ENCODE measurements around the gene RSPH9. TPM values are rescaled to one million over a fixed set of nuclear protein-coding genes. Genes with fewer than 3 reads are reported as not detected.
A peak's percentile ranks its signal among the peaks of the same experiment; 100 is the strongest.
"Not testable (repeated sequence)": the region's sequence is repeated elsewhere in the genome, so short reads cannot be mapped to it uniquely, and the experiment has no call there.

Gene RSPH9
- total and polyA plus RNA-seq, 5 donors: 0.11 to 0.29 (median 0.16) TPM; not detected in 1

DNA sequence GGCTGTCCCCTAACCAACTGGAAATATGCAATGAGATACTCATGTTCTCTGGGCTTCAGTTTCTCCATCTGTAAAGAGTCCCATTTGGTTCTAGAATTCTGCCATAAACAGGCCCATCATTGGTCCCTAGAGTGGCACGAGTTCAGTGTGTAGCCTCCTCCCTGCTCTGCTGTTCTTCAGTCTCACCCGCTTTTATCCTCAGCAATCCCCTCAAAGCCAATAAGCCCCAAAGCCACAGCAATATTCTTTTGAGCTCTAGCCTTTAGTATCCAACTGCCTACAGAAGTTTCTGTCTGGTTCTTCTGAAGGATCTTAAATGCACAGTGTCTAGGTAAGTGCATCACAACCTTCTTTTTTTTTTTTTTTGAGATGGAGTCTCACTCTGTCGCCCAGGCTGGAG is 52.6 kb downstream of the RSPH9 start:
- no peak overlapping the region for H3K4me3 ChIP-seq (ENCODE audit: low read length)
- DNase-seq: no peak
- H3K9me3 ChIP-seq (ENCODE audit: control insufficient read depth, low read length): no peaks in the 10 kb centered on the region
- H3K4me1 ChIP-seq (ENCODE audit: control insufficient read depth, insufficient read depth, low read length): peaks cover 13% of the 10 kb centered on the region
- intact Hi-C loops (cut with DNase I): no loop called here
- no peaks in the 10 kb centered on the region for H3K27me3 ChIP-seq (ENCODE audit: control insufficient read depth, insufficient read depth)
- no peak overlapping the region for H3K27ac ChIP-seq (ENCODE audit: low read length)
- 99% methylated on average over 3 of the region's 3 CpGs for WGBS
- no peak for ATAC-seq

DNA sequence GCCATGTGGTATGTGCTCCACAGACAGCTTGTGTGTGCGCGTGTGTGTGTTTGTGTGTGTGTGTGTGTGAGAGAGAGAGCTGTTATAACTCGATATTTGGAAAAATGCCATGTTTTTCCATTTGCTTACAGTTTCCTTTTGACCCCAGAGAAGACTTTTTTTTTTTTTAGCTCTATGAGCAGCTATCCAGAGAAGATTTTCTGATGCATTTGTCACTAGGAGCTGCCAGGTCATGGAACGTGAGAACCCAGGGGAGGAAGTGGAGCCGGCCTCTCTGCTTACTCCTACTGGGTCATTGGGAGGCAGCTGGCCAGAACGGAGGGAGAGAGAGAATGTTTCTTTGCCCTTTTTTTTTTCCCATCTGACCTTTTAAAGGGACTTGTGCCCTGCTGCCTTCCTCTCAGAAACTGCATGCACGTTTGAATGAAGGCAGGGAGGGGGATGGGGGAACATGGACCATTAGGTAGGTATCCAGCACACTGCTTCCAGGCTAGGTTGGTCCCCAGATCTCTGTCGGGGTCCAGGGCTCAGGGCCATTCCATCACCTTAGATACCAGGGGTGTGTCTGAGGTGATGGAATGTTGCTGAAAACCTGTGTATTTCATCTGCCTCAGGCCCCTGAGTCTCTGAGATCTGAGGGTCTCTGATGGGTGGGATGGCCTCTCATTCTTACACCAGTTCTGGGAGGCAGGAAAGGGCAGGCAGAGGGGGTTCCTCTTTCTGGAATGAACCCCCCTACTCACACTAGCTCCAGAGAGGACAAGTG is 53.9 kb downstream of the RSPH9 start:
- no peaks in the 10 kb centered on the region for H3K27me3 ChIP-seq (ENCODE audit: control insufficient read depth, insufficient read depth)
- DNase-seq: peak; percentile 79 to 87 (median 86)
- no peak overlapping the region for H3K4me3 ChIP-seq (ENCODE audit: low read length)
- WGBS: 23% methylated on average over 8 of the region's 8 CpGs
- H3K27ac ChIP-seq (ENCODE audit: low read length): peak overlapping the region; percentile 33
- no peaks in the 10 kb centered on the region for H3K9me3 ChIP-seq (ENCODE audit: control insufficient read depth, low read length)
- peak in 1 of 2 donors; percentile 28 for ATAC-seq
- intact Hi-C loops (cut with DNase I): no loop called here
- peaks cover 18% of the 10 kb centered on the region for H3K4me1 ChIP-seq (ENCODE audit: control insufficient read depth, insufficient read depth, low read length)

DNA sequence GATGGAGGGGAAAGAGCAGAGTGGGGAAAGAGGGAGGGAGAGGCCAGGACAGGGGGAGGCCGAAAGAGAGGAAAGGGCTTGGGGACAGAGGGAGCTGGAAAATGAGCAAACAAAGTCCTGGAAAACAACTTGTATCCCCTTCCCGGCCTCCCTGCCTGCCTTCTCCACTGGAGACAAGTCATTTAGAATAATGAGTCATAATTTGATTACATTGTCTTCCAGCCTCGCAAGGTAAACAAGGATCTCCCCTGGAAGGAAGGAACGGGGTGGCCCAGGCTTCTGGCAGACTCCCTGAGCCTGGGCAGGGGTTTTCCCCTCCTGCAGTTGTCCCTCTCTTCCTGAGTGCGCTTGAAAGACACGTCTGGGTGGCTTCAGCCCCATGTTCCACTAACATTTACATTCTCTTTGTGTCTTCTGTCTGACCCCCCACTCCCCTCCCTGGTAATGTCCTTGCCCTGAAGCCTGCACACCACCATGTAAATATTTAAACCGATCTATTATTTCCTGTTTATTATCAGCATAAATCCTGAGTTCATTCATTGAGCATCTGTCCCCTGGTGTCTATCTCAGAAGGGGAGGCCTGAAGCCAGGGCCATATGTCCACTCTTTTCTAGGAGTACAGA is 54.8 kb downstream of the RSPH9 start:
- no peak for DNase-seq
- H3K4me1 ChIP-seq (ENCODE audit: control insufficient read depth, insufficient read depth, low read length): peaks cover 18% of the 10 kb centered on the region

DNA sequence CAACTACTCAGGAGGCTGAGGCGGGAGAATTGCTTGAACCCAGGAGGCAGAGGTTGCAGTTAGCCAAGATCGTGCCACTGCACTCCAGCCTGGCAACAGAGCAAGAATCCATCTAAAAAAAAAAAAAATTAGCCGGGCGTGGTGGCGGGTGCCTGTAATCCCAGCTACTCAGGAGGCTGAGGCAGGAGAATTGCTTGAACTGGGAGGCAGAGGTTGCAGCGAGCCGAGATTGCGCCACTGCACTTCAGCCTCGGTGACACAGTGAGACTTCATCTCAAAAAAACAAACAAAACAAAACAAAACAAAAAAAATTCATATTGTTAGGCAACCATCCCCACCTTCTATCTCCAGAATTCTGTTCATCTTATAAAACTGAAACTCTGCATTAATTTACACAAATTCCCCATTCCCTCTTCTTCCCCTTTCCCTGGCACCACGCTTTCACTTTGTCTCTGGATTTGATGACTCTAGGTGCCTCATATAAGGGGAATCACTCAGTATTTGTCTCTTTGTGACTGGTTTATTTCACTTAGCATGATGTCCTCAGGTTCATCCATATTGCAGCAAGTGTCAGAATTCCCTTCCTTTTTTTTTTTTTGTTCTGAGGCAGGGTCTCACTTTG is 56.2 kb downstream of the RSPH9 start:
- H3K27ac ChIP-seq (ENCODE audit: low read length); intact Hi-C loops (cut with DNase I); H3K27me3 ChIP-seq (ENCODE audit: control insufficient read depth, insufficient read depth); DNase-seq; H3K9me3 ChIP-seq (ENCODE audit: control insufficient read depth, low read length); ATAC-seq; H3K4me3 ChIP-seq (ENCODE audit: low read length): not testable (repeated sequence)
- peaks cover 18% of the 10 kb centered on the region for H3K4me1 ChIP-seq (ENCODE audit: control insufficient read depth, insufficient read depth, low read length)
- 95% methylated on average over 10 of the region's 10 CpGs for WGBS

More for the DNA sequence above, 54.8 kb downstream of the RSPH9 start:
- ATAC-seq: peak in 1 of 2 donors; percentile 10
- peak overlapping the region; percentile 51 for H3K27ac ChIP-seq (ENCODE audit: low read length)
- intact Hi-C loops (cut with DNase I): no loop called here
- no peaks in the 10 kb centered on the region for H3K27me3 ChIP-seq (ENCODE audit: control insufficient read depth, insufficient read depth)
- no peaks in the 10 kb centered on the region for H3K9me3 ChIP-seq (ENCODE audit: control insufficient read depth, low read length)
- H3K4me3 ChIP-seq (ENCODE audit: low read length): no peak overlapping the region
- WGBS: 43% methylated on average over 7 of the region's 7 CpGs

DNA sequence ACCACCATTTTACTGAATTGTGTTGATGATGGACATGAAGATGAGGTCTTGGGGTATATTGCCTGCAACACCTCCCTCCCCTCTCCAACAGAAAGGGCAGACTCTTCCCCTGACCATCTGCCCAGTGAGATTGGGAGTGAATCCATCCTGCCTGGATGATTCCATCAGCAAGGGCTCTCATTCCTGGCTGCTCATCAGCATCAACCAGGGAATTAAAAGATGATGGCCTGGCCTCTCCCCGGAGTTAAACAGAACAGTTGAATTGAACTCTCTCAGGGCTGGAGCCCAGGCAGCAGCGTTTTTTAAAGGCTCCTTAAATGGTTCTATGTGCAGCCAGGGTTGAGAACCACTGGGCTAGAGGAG is 57.3 kb downstream of the RSPH9 start:
- ATAC-seq (no peak), DNase-seq (no peak)
- no peak overlapping the region for H3K4me3 ChIP-seq (ENCODE audit: low read length)
- peaks cover 20% of the 10 kb centered on the region for H3K4me1 ChIP-seq (ENCODE audit: control insufficient read depth, insufficient read depth, low read length)
- no peaks in the 10 kb centered on the region for H3K27me3 ChIP-seq (ENCODE audit: control insufficient read depth, insufficient read depth)
- peak overlapping the region; percentile 99 for H3K27ac ChIP-seq (ENCODE audit: low read length)
- WGBS: 9% methylated on average over 2 of the region's 2 CpGs
- intact Hi-C loops (cut with DNase I): no loop called here
- H3K9me3 ChIP-seq (ENCODE audit: control insufficient read depth, low read length): no peaks in the 10 kb centered on the region

DNA sequence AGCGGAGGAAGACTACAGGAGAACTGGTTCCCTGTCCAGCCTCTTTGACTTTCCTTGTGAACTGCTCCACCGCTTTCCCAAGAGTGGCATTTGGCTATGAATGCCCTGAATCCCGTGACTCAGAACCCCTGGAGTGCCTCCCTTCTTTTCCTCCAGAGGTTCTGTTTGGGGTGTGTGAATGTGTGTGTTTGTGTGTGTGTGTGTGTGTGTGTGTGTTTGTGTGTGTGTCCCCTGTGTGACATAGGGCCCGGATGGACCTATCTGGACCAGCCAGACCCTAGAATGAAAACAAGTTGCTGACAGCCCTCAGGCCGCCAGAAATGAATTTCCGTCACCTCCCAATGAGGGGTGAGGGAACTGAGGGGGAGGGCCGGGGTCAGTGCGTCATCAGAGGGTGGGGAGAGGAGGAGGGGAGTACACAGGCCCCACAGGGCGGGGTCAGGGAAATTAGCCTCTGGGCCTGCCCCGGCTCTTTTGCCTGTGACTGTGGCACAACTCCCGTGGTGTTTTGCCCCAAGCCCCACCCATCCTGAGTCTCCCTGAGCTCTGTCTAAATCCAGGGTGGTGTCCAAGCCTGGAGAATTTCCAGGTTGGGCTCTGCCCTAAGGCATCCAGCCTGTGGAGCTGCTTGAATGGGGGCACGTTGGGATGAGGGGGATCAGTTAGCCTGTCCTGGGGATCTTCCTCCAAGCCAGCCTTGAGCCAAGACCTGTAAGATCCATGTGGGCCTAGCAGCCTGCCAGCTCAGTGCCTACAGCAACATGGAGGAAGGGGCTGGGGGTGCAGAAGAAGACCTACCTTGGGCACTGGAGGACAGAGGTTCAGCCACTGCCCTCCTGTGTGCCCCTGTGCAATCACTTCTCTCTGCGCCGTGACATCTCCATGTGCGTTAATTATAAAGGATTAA is 58.0 kb downstream of the RSPH9 start:
- Histone ChIP-seq H3K4me3 (ENCODE audit: low read length) (no peak overlapping the region), H3K9me3 (ENCODE audit: control insufficient read depth, low read length) (no peaks in the 10 kb centered on the region), H3K27me3 (ENCODE audit: control insufficient read depth, insufficient read depth) (no peaks in the 10 kb centered on the region), H3K27ac (ENCODE audit: low read length) (peak overlapping the region; percentile 99), H3K4me1 (ENCODE audit: control insufficient read depth, insufficient read depth, low read length) (peaks cover 22% of the 10 kb centered on the region)
- ATAC-seq (peak; percentile 96 to 97), DNase-seq (peak; percentile 97 to 98 (median 98))
- WGBS: 19% methylated on average over 15 of the region's 15 CpGs
- intact Hi-C loops (cut with DNase I): no loop called here

DNA sequence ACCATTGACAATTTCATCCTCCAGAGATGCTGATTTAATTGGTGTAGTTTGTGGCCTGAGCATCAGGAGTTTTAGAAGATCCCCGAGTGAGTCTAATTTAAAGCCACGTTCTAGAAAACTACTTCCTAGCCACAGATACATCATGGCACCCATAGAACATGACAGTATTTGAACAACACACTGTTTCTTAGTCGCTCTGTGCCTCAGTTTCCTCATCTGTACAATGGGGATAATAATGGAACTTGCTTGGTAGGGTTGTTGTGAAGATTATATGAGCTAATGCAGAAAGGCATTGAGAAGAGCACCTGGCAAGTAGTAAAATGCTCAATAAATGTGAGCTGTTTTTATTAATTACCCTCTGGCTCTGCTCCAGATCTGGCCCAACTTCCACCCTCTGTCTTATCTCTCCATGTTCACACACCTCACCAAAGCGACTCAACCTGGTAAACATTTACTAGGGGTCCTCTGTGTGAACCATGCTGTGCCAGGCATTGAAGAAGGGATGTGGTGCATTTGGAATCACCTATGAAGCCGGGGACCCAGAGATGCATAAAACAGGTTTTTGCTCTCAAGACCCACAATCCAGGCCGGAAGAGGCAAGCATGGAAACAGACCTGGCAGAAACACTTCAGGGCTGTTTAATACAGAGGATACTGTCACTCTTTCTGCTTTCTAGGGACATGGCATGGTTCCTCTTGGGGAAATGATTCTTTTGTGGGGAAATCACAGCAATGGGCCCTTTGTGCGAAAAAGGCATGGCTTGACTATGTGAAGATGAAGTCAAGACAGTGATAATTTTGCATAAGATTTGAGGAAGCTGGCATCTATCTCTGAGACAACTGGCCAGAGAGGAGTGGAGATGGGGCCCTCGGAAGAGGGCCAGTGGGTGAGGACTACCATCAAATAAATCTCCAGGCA is 58.9 kb downstream of the RSPH9 start:
- no peaks in the 10 kb centered on the region for H3K9me3 ChIP-seq (ENCODE audit: control insufficient read depth, low read length)
- 78% methylated on average over 8 of the region's 8 CpGs for WGBS
- DNase-seq (no peak), ATAC-seq (no peak)
- no peaks in the 10 kb centered on the region for H3K27me3 ChIP-seq (ENCODE audit: control insufficient read depth, insufficient read depth)
- H3K27ac ChIP-seq (ENCODE audit: low read length): peak overlapping the region; percentile 98
- H3K4me3 ChIP-seq (ENCODE audit: low read length): no peak overlapping the region
- intact Hi-C loops (cut with DNase I): no loop called here
- H3K4me1 ChIP-seq (ENCODE audit: control insufficient read depth, insufficient read depth, low read length): peaks cover 23% of the 10 kb centered on the region

DNA sequence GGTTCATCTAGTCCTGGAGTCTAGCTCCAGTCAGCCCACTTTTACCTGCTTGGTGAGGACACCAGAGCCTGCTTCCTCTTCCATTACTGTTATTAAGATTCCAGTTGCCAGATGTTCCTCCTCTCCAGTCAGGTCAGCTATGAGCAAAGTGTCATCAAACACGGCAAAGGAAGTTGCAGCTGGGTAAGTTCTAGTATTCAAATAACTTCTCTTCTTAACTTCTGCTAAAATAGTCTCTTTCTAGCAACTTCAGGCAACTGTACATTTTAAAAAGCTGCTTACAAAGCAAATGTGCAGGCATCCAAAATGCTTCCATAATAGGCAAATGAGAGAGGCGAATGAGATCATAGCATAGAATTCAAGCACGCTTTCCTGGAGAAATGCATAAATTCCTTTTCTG is 61.2 kb downstream of the RSPH9 start:
- WGBS: 34% methylated on average over 3 of the region's 3 CpGs
- Histone ChIP-seq H3K9me3 (ENCODE audit: control insufficient read depth, low read length) (no peaks in the 10 kb centered on the region), H3K4me3 (ENCODE audit: low read length) (no peak overlapping the region), H3K27me3 (ENCODE audit: control insufficient read depth, insufficient read depth) (no peaks in the 10 kb centered on the region), H3K27ac (ENCODE audit: low read length) (no peak overlapping the region), H3K4me1 (ENCODE audit: control insufficient read depth, insufficient read depth, low read length) (peaks cover 20% of the 10 kb centered on the region)
- ATAC-seq: no peak
- intact Hi-C loops (cut with DNase I): no loop called here
- DNase-seq: no peak

DNA sequence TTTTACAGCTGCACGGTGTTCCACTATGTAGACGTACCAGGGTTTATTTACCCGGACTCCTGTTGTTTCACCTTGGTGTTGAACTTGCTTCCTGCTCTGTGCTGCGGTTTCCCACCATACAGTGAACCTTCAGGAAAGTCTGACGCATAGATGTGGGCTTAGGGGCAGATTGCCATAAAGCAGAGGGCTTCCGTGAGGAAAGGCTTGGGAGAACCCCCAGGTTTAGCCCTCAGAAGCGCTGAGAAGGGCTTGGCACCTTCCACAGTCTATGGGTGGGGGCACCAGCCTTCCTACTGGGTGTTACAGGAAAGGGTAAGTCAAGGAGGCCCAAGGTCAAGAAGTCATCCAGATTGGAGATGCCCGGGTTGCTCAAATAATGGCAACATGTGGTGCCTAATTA is 62.0 kb downstream of the RSPH9 start:
- peaks cover 18% of the 10 kb centered on the region for H3K4me1 ChIP-seq (ENCODE audit: control insufficient read depth, insufficient read depth, low read length)
- WGBS: 64% methylated on average over 8 of the region's 8 CpGs

DNA sequence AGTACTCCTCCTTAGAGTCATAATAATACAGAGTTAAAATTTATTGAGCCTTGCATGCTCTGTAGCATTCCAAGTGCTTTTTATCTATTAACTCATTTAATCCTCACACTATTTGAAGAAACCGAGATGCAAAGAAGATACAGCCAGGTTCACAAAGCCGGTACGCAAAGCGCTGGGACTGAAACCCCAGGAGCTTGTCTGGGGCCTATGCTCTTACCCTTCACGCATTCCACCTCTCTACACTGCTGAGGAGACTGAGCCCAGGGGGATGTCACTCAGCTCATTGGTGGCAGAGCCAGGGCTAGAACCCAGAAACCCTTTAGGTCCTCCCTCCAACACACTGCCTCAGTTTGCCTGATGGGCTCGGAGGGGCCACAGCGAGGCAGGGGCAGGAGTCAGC is 62.4 kb downstream of the RSPH9 start:
- Histone ChIP-seq H3K4me1 (ENCODE audit: control insufficient read depth, insufficient read depth, low read length) (peaks cover 14% of the 10 kb centered on the region), H3K27ac (ENCODE audit: low read length) (no peak overlapping the region)
- intact Hi-C loops (cut with DNase I): no loop called here

More for the DNA sequence above, 62.0 kb downstream of the RSPH9 start:
- no peaks in the 10 kb centered on the region for H3K9me3 ChIP-seq (ENCODE audit: control insufficient read depth, low read length)
- H3K27ac ChIP-seq (ENCODE audit: low read length): no peak overlapping the region
- DNase-seq: no peak
- H3K4me3 ChIP-seq (ENCODE audit: low read length): no peak overlapping the region
- intact Hi-C loops (cut with DNase I): no loop called here
- peak in 1 of 2 donors; percentile 5 for ATAC-seq
- H3K27me3 ChIP-seq (ENCODE audit: control insufficient read depth, insufficient read depth): no peaks in the 10 kb centered on the region

More for the DNA sequence above, 62.4 kb downstream of the RSPH9 start:
- WGBS: 91% methylated on average over 7 of the region's 7 CpGs
- Histone ChIP-seq H3K27me3 (ENCODE audit: control insufficient read depth, insufficient read depth) (no peaks in the 10 kb centered on the region), H3K9me3 (ENCODE audit: control insufficient read depth, low read length) (no peaks in the 10 kb centered on the region), H3K4me3 (ENCODE audit: low read length) (no peak overlapping the region)
- ATAC-seq (no peak), DNase-seq (no peak)
